Adipose tissue (tissue), 3 donors: ENCODE measurements around the gene MYOZ2. TPM values are rescaled to one million over a fixed set of nuclear protein-coding genes. Genes with fewer than 3 reads are reported as not detected.

Experiments used
- H3K27ac ChIP-seq: one replicate; pipeline ENCODE4 v1.5.1; 2013; ENCODE audit warnings: low read depth, low read length
- WGBS, 3 donors: extraction: QIAGEN DNeasy Blood & Tissue Kit; methylation state at CpG; one replicate each; pipeline ENCODE4 v1.1.7; 2013; 5-methylcytosine and 5-hydroxymethylcytosine counted together
- polyA plus RNA-seq, 3 donors: library from polyadenylated mRNA; stranded (reverse); fragments of 200-250 nt; gene quantifications; one replicate each; pipeline ENCODE4 v1.2.3, GENCODE V29; 2013
- donor health status: healthy with polysubstance abuse.
- donor health status: Bipolar disorder and iron deficiency.
- donor health status: healthy.

MYOZ2 gene
- polyA plus RNA-seq, 3 donors: 0.10 to 0.67 (median 0.13) TPM

DNA sequence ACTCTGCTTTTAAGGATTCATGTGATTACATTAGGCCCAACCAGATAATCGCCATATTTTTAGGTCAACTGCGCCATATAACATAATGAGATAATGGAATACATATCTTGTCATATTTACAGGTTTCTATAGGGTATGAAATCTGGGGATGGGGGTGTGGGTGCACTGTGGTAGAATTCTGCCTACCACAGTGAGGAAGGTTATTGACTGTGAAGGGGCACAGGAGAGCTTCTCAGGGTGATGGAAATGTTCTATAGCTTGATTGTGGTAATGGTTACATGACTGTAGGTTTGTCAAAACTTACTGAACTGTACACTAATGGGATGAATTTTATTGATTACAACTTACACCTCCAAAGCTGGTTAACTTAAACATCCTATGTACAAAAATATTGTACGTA, 92.8 kb downstream of the MYOZ2 start:
- 92 to 96% (median 93%) methylated on average over 3 of the region's 3 CpGs for WGBS, 3 donors

DNA sequence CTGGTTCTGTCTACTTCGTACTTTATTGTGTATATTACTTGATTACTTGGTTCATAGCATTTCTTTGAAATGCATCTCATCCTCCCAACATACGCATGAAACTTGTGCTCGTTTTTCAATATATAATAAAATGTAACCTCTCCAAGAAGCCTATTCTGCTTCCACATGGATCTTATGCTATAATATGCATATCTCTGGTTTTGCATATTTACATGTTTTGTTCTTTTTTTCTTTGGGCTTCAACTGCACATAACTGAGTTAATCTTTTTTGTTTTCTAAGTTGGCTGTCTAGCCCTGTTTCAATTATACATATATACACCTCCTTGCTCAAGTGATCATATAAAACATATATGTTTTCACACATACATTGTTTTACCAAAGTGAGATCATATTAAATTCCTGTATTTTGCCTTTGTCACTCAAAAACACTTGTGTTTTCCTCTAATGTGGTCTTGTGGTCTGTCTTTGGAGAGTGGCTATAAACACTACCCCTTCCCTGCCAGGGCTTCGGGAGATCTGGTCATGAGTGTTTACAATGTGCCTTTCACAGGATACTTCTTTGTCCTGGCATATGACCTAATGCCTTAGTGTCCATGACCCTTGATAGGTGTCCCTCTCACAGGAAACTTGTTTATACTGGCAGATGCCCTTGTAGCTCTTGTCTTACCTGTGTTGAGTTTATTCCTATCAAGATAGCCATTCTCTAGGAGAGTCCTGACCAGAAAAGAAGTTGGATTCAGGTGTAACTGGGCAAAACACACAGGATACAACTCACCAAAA, 94.5 kb downstream of the MYOZ2 start:
- WGBS, 3 donors: 76 to 90% (median 90%) methylated on average over 4 of the region's 4 CpGs

More for the DNA sequence above, 92.8 kb downstream of the MYOZ2 start:
- H3K27ac ChIP-seq: no peak overlapping the region

GRCh38 chr4:119231491-119231890, 95.9 kb downstream of the MYOZ2 start:
- no peak overlapping the region for H3K27ac ChIP-seq
- 66 to 75% (median 69%) methylated on average over 3 of the region's 3 CpGs for WGBS, 3 donors

More for the DNA sequence above, 94.5 kb downstream of the MYOZ2 start:
- H3K27ac ChIP-seq: no peak overlapping the region

GRCh38 chr4:119232286-119232685, 96.7 kb downstream of the MYOZ2 start:
- no peak overlapping the region for H3K27ac ChIP-seq
- WGBS, 3 donors: 96 to 100% (median 98%) methylated on average over 1 of the region's 1 CpG

DNA sequence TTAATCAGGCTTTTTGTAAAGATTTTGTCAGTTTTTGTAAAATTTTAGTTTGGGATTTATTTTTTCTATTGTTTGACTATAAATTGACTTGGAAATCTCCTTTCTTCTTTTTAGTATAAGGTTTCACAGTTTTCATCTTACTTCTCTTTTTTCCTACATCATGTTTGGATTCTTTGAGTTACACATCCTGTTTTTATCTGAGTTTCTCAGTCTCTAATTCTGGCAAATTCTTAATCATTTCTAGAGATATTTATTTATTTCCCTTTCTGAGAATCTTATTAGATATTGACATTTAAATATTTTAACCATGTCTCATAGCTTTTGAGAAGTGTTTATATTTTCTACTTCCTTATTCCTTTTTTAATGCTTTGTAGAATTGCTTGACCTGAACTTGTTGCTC, 97.6 kb downstream of the MYOZ2 start:
- H3K27ac ChIP-seq: no peak overlapping the region

- WGBS, 3 donors: 18 to 55% (median 22%) methylated on average over 3 of the region's 3 CpGs
- no peak overlapping the region for H3K27ac ChIP-seq
These were observed 98.1 kb downstream of the MYOZ2 start for GRCh38 chr4:119233750-119234149.

DNA sequence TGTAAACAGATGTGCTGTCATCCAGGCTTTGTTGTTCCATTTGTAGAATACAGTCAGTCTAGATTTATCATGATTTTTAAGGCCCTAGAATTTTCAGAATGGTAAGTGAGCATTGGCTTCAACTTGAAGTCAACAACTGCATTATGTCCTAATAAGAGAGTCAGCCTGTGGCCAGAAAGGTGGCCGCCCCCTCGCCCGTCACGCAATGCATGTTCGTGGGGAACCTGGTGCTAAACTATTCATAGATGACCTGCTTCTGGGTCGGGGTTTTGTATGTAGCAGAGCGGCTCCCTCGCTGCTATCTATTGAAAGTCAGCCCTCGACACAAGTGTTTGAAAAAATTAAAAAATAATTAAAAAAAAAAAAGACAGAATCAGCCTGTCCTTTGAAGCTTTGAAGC, 101.6 kb downstream of the MYOZ2 start:
- 96 to 98% (median 96%) methylated on average over 9 of the region's 9 CpGs for WGBS, 3 donors
- no peak overlapping the region for H3K27ac ChIP-seq

Other genes with a start within 250 kb of the MYOZ2 start
- 10 to 100 TPM in 2 of 3 donors, 1 to 10 TPM in 1; 2.2 to 28.5 (median 27.8) TPM for gene SYNPO2, start 247.0 kb upstream of the MYOZ2 start, polyA plus RNA-seq
- 10 to 100 TPM in 2 of 3 donors, 1 to 10 TPM in 1; 9.7 to 28.2 (median 15.6) TPM for gene USP53, start 76.9 kb downstream of the MYOZ2 start, polyA plus RNA-seq
- under 1 TPM; 0.03 to 0.22 (median 0.09) TPM for gene FABP2, start 186.3 kb downstream of the MYOZ2 start, polyA plus RNA-seq